Caco-2 (cell line): ENCODE measurements around the gene DOCK9. TPM values are rescaled to one million over a fixed set of nuclear protein-coding genes. Genes with fewer than 3 reads are reported as not detected.
A peak's percentile ranks its signal among the peaks of the same experiment; 100 is the strongest.

Source experiments
- BruUV-seq: library from RNA; stranded (reverse); fragments of 400-500 nt; replicated peaks from 2 replicates; lab custom pipeline; 2021; lab: Mats Ljungman, UMichigan
- CTCF ChIA-PET: fragments of 300-600 bp; sonication (Branson Sonifier 250); formaldehyde crosslinking; loops from one replicate; lab custom pipeline; 2022; ENCODE audit warnings: antibody characterized with exemption; lab: Charles Lee
- POLR2A ChIA-PET: fragments of 300-600 bp; sonication (Branson Sonifier 250); formaldehyde crosslinking; loops from one replicate; lab custom pipeline; 2022; ENCODE audit warnings: antibody characterized with exemption; lab: Charles Lee
- DNase-seq, 2 experiments: peaks; one replicate each; pipeline versions ENCODE4 v3.0.0 to v3.0.0-alpha.2; 2020 to 2022
- H3K27me3 ChIP-seq: replicated peaks from 2 replicates; pipeline ENCODE4 v1.6.0; 2011; ENCODE audit warnings: low read length; ENCODE audit not compliant: control insufficient read depth, insufficient read depth
- H3K36me3 ChIP-seq: 2 replicates; pipeline ENCODE4 v1.5.1; 2011; ENCODE audit warnings: low read length; ENCODE audit not compliant: control insufficient read depth, insufficient read depth
- H3K4me1 ChIP-seq: fragments of 250-450 bp; sonication (Bioruptor Pico); 2 replicates; pipeline ENCODE4 v1.5.1; 2020; ENCODE audit warnings: mild to moderate bottlenecking
- H3K4me3 ChIP-seq: 2 replicates; pipeline ENCODE4 v1.5.1; 2011; ENCODE audit warnings: low read depth, mild to moderate bottlenecking, control low read depth, low read length
- H3K9me3 ChIP-seq: fragments of 250-450 bp; sonication (Bioruptor Pico); 2 replicates; pipeline ENCODE4 v1.5.1; 2020; ENCODE audit warnings: mild to moderate bottlenecking, moderate library complexity
- H3K27ac Mint-ChIP-seq: one replicate; pipeline ENCODE4 v1.8.0; 2022; ENCODE audit warnings: mixed read lengths; ENCODE audit not compliant: unreplicated experiment
- H3K27me3 Mint-ChIP-seq: one replicate; pipeline ENCODE4 v1.8.0; 2022; ENCODE audit warnings: mixed read lengths; ENCODE audit not compliant: insufficient read depth, unreplicated experiment
- H3K36me3 Mint-ChIP-seq: one replicate; pipeline ENCODE4 v1.8.0; 2022; ENCODE audit warnings: mild to moderate bottlenecking, mixed read lengths; ENCODE audit not compliant: insufficient read depth, unreplicated experiment
- H3K4me1 Mint-ChIP-seq: one replicate; pipeline ENCODE4 v1.8.0; 2022; ENCODE audit warnings: low read depth, mixed read lengths; ENCODE audit not compliant: unreplicated experiment
- H3K4me3 Mint-ChIP-seq: one replicate; pipeline ENCODE4 v1.8.0; 2022; ENCODE audit warnings: mild to moderate bottlenecking, moderate library complexity, mixed read lengths; ENCODE audit not compliant: unreplicated experiment
- H3K9me3 Mint-ChIP-seq: one replicate; pipeline ENCODE4 v1.8.0; 2022; ENCODE audit warnings: mixed read lengths; ENCODE audit not compliant: unreplicated experiment
- CTCF ChIP-seq, 2 experiments: fragments of 200-600 bp in 1 of 2; IDR thresholded peaks; 1 replicate in 1 of 2; 2 replicates in 1 of 2; pipeline versions ENCODE4 v1.5.1 to v1.8.0; 2011 to 2022; ENCODE audit warnings: antibody characterized with exemption in 1 of 2, control low read depth in 1 of 2, inconsistent platforms in 1 of 2, low read depth in 1 of 2, low read length in 1 of 2, mild to moderate bottlenecking in 1 of 2, moderate library complexity in 1 of 2; ENCODE audit not compliant: insufficient read depth in 1 of 2, severe bottlenecking in 1 of 2, unreplicated experiment in 1 of 2
- intact Hi-C: fragments of 100-400 bp; cut with micrococcal nuclease; formaldehyde crosslinking; loops from one replicate; pipeline ENCODE4 v1.10.0; 2022; ENCODE audit not compliant: unreplicated experiment
- total RNA-seq: library from RNA; stranded (reverse); gene quantifications from 2 replicates; pipeline ENCODE4 v1.2.3, GENCODE V29; 2022

DOCK9 gene
- total RNA-seq, 1 experiment from 2014 or later = 260 TPM

- H3K27me3 ChIP-seq = no peaks in the 10 kb centered on the region
- H3K36me3 ChIP-seq = no peaks in the 10 kb centered on the region
- Mint-ChIP-seq H3K27ac (peak overlapping the region; percentile 62), H3K4me3 (peak overlapping the region; percentile 74), H3K36me3 (peaks cover 6% of the 10 kb centered on the region), H3K9me3 (peaks cover 11% of the 10 kb centered on the region), H3K4me1 (peaks cover 14% of the 10 kb centered on the region), H3K27me3 (peaks cover 3% of the 10 kb centered on the region)
- ChIA-PET POLR2A (interaction anchor here (0.8 to 1.0 kb wide), 2 partner anchors 24 to 212 kb away, joined by 4 to 6 read pairs; no protein-coding TSS in a partner anchor), CTCF (interaction anchor here (1.2 kb wide), 1 partner anchor 24 kb away, joined by 5 read pairs; no protein-coding TSS in a partner anchor)
- BruUV-seq = no TSS peak
- H3K4me1 ChIP-seq = peaks cover 12% of the 10 kb centered on the region
- TF ChIP-seq CTCF (IDR thresholded peaks at IDR 0.05; ENCODE audit: insufficient read depth in 1 of 2, low read depth in 1 of 2, low read length in 1 of 2, severe bottlenecking in 1 of 2, unreplicated experiment in 1 of 2) = no peak
- DNase-seq = peak in 1 of 2 experiments; percentile 55
- H3K4me3 ChIP-seq = peak overlapping the region; percentile 81
- H3K9me3 ChIP-seq = no peaks in the 10 kb centered on the region
- intact Hi-C loops = loop anchor here (1.0 to 5.0 kb wide), 5 partner anchors 15 to 90 kb away; no protein-coding TSS in a partner anchor
These were observed 225.9 kb downstream of the DOCK9 start for GRCh38 chr13:98751861-98752466.

GRCh38 chr13:98751367-98751782, 226.5 kb downstream of the DOCK9 start:
- Mint-ChIP-seq H3K36me3 (peaks cover 6% of the 10 kb centered on the region), H3K4me1 (peaks cover 14% of the 10 kb centered on the region), H3K4me3 (peak overlapping the region; percentile 74), H3K27ac (peak overlapping the region; percentile 62), H3K9me3 (peaks cover 11% of the 10 kb centered on the region), H3K27me3 (peaks cover 3% of the 10 kb centered on the region)
- POLR2A ChIA-PET = interaction anchor here (0.6 to 1.0 kb wide), 3 partner anchors 21 to 324 kb away, joined by 3 to 6 read pairs (median 3); no protein-coding TSS in a partner anchor
- H3K36me3 ChIP-seq = no peaks in the 10 kb centered on the region
- H3K9me3 ChIP-seq = no peaks in the 10 kb centered on the region
- DNase-seq = peak; percentile 88 to 91
- BruUV-seq = no TSS peak
- H3K27me3 ChIP-seq = no peaks in the 10 kb centered on the region
- H3K4me1 ChIP-seq = peaks cover 12% of the 10 kb centered on the region
- H3K4me3 ChIP-seq = peak overlapping the region; percentile 81
- TF ChIP-seq CTCF (IDR thresholded peaks at IDR 0.05; ENCODE audit: insufficient read depth in 1 of 2, low read depth in 1 of 2, low read length in 1 of 2, severe bottlenecking in 1 of 2, unreplicated experiment in 1 of 2) = peak; percentile 12 to 38
- CTCF ChIA-PET = interaction anchor here (0.8 to 1.2 kb wide), 2 partner anchors 25 to 34 kb away, joined by 3 to 5 read pairs; no protein-coding TSS in a partner anchor
- intact Hi-C loops = loop anchor here (1.0 to 5.0 kb wide), 3 partner anchors 25 to 91 kb away; no protein-coding TSS in a partner anchor

GRCh38 chr13:98749501-98749900, 228.4 kb downstream of the DOCK9 start:
- DNase-seq = no peak
- Histone ChIP-seq H3K36me3 (no peaks in the 10 kb centered on the region), H3K27me3 (no peaks in the 10 kb centered on the region), H3K4me3 (no peak overlapping the region), H3K9me3 (no peaks in the 10 kb centered on the region), H3K4me1 (peaks cover 12% of the 10 kb centered on the region)
- TF ChIP-seq CTCF (IDR thresholded peaks at IDR 0.05; ENCODE audit: insufficient read depth in 1 of 2, low read depth in 1 of 2, low read length in 1 of 2, severe bottlenecking in 1 of 2, unreplicated experiment in 1 of 2) = no peak
- ChIA-PET CTCF (no interaction called here), POLR2A (no interaction called here)
- intact Hi-C loops = no loop called here
- no TSS peak for BruUV-seq
- peaks cover 6% of the 10 kb centered on the region for H3K36me3 Mint-ChIP-seq
- peaks cover 3% of the 10 kb centered on the region for H3K27me3 Mint-ChIP-seq
- no peak overlapping the region for H3K27ac Mint-ChIP-seq
- H3K4me1 Mint-ChIP-seq = peaks cover 8% of the 10 kb centered on the region
- H3K4me3 Mint-ChIP-seq = no peak overlapping the region
- peaks cover 11% of the 10 kb centered on the region for H3K9me3 Mint-ChIP-seq
